ENCODE results near the gene CATSPER1.

The CATSPER1 gene

DNA sequence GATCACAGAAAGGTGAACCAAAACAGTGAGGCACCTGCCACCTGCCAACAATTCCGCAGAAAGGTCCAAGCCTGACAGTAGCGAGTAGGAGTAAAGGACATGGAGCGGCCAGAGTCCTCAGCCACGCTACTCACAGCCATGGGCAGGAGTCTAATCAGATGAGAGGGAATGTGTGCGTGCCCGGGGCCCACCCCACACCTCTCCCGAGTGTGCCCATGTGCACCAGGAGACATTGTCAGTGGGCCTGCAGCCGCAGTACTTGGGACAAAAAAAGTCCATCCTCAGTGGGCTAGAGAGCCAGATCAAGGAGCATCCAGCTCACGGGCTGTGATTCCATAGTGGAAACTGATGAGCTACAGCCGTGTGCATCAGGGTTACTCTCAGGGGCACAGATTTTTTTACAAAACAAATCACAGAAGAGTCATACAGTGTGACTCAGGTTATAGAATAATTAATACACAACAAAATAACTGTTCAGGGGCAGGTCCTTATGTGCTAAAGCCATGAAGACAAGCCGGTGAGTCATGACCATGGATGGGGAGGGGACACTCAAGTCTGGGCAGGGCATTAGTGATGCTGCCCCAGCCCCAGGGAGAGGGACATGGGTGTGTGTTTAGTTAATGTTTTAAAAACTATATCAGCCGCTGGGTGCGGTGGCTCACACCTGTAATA lies 52.7 kb downstream of the CATSPER1 start:
- DNase-seq (ENCODE audit: low read depth in 1 of 2, low spot score in 1 of 2), result no peak

DNA sequence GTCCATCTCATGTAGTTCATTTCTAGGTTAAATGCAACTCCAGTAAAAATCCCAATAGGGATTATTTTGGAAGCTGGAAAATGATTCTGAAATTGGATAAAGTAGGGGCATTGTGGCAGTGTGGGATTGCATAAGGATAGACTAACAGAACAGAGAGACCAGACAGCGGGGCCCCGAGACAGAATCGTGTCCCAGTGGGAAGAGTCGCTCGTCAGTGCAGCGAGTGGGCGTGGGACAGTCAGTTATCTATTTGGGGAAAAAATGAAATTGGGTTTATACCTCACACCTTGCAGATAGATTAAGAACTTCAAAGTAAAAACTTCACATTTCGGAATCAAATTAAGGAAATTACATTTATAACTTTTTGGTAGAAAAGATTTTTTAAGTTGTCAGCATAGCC lies 54.2 kb downstream of the CATSPER1 start:
- no peak for DNase-seq (ENCODE audit: low read depth in 1 of 2, low spot score in 1 of 2)

GRCh38 chr11:65968600-65969482 lies 57.4 kb downstream of the CATSPER1 start:
- DNase-seq (ENCODE audit: low read depth in 1 of 2, low spot score in 1 of 2), result no peak

DNA sequence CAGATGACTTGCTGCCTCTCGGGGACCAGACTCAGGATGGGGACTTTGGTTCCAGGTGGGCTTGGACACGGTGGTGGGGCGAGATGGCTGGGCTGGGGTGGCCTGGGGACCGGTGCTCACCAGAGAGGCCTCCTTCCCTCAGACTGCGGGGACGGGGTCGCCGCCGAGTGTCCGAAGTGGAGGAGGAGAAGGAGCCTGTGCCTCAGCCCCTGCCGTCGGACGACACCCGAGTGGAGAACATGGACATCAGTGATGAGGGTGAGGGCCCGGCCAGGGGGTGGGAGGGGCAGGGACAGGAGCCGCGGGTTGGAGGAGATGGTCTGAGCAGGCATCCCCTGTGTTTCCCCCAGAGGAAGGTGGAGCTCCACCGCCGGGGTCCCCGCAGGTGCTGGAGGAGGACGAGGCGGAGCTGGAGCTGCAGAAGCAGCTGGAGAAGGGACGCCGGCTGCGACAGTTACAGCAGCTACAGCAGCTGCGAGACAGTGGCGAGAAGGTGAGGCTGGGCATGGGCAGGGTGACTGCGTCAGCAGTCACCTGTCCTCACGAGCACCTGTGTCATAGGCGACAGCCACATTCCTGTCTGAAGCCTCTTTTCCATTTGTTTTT lies 58.8 kb downstream of the CATSPER1 start:
- no peak for DNase-seq (ENCODE audit: low read depth in 1 of 2, low spot score in 1 of 2)

All from activated CD4-positive, alpha-beta T cell treated with anti-CD3 and anti-CD28 coated beads, Interleukin-2, amount 50 U/mL, for 24 hours (primary cell).